GM19397 (cell line): ENCODE measurements around the gene F2.
"Not testable (repeated sequence)": the region's sequence is repeated elsewhere in the genome, so short reads cannot be mapped to it uniquely, and the experiment has no call there.

Experiments used
- ATAC-seq: cut with Tn5 transposase; IDR thresholded peaks from one replicate; pipeline ENCODE4 v1.9.1; 2021; ENCODE audit warnings: mild to moderate bottlenecking, moderate library complexity; ENCODE audit not compliant: unreplicated experiment

F2 gene

DNA sequence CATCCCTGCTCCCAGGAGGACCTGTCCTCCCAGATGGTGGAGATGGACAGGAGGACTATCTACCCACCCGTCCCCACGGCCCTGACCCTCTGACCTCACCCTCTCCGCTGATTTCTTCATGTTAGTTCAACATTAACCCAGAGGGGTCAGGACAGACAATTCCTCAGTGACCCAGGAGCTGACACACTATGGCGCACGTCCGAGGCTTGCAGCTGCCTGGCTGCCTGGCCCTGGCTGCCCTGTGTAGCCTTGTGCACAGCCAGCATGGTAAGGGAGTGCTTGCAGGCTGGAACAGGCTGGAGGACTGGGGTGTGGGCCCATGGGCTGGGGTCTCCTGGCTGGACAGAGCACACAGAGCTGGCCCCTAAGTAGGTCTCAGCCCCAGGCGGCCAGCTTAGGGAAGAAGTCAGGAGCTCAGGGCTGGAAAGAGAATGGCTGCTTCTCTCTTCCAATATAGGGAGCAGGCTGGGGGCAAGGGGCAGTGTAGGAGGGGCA, at the start of gene F2:
Gene F2, plus strand, starts transcription at position 166 of the 495 bp plus-strand sequence. Its CDS starts 23 bp downstream, at position 189.
- ATAC-seq, result no peak

DNA sequence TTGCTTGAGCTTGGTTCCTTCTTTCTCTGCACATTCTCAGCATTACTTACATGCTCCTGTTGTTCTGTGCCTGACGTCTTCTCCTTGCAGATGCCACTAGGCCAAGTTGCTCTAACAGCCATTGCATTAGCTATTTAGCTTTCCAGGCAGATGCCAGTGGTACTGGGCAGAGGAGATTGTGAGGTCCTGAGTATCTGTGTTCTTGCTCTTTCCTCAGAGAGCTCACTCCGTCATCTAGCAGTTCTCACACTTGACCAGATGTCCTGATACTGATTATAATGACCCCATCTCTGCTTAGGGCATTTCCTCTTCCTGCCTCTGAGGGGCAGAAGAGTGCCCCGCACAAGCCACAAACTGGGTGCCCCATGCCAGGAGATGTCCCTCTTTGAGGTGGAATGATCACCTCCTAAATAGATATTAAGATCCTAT, 49.3 kb upstream of the F2 start:
- no peak for ATAC-seq

DNA sequence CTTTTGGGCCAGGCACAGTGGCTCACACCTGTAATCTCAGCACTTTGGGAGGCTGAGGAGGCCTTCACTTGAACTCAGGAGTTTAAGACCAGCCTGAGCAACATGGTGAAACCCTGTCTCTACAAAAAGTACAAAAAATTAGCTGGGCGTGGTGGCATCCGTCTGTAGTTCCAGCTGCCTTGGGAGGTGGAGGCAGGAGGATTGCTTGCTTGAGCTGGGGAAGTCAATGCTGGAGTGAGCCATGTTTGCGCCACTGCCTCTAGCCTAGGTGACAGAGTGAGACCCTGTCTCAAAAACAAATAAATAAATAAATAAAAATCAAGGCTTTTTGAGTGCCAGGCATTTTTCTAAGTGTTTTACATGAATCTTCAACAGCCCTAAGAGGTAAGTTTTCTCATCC, 48.5 kb upstream of the F2 start:
- not testable (repeated sequence) for ATAC-seq

DNA sequence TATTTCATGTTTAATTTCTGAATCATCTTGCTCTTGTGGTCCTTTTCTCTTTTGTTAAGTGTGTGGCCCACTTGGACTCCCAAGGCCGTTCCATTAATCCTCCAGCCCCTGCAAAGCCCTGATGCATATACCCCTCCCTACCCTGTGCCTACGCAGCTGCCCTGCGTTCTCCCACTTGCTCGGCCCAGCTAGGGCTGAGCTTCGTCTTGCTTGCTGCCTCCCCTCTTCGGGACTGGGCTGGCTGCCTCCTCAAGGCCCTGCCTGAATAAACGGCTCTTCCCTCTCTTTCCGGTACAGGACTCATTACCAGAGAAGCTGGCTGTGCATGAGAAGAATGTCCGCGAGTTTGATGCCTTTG, 47.1 kb upstream of the F2 start:
- ATAC-seq, result no peak

DNA sequence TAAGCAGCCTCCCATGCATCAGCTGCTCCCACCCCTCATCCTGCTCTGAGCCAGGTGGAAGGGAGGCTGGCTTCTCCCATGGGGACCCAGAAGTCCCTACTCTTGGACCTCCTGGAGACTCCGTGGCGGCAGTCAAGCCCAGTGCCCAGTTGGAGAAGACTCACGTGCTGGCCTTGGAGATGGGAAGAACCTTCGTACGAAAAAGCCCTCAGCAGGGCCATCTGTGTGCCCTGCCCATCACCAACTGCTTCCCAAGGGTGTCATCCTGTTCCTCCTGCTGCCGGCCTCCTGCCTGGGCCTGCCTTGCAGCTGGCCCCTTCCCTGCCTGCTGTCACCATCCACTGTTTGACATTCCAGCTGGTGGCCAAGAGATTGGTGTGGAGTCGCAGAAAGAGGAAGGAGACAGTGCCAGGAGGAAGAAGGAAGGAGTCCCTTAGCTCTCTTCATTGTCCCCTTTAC, 46.6 kb upstream of the F2 start:
- no peak for ATAC-seq

DNA sequence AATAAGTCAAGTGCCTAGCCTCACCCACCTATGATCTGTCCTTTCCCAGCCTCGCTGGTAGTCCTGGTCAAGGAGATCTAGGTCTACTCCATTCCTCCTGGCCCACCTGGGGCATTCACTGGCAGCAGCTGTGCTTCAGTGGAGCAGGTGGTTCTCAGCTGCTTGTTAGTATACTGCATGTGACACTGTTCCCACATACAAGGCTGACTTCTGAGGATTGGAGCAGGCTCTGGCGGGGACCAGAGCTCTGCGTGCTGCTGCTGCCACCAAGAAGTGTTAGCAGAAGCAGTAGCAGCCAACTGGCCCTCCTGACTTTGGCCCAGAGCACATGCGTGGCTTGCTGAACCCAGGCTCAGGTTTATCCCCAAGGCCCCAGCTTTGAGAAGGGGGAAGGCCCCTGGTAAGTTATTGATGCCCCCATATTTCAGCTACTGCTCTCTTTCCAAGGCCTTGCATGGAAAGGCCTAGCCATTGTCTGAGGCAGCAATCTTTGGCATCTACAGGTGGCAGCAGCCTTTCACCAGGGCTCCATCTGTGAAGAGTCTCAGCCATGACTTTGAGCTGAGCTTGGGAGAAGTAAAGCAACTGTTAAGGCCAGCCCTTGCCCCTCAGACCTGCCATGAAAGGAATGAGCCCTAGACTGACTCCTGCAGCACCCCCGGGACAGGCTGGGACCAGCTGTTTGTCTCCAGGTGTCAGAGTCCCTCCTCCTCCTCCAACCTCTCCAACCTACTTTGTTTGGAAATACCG, 45.1 kb upstream of the F2 start:
- no peak for ATAC-seq

DNA sequence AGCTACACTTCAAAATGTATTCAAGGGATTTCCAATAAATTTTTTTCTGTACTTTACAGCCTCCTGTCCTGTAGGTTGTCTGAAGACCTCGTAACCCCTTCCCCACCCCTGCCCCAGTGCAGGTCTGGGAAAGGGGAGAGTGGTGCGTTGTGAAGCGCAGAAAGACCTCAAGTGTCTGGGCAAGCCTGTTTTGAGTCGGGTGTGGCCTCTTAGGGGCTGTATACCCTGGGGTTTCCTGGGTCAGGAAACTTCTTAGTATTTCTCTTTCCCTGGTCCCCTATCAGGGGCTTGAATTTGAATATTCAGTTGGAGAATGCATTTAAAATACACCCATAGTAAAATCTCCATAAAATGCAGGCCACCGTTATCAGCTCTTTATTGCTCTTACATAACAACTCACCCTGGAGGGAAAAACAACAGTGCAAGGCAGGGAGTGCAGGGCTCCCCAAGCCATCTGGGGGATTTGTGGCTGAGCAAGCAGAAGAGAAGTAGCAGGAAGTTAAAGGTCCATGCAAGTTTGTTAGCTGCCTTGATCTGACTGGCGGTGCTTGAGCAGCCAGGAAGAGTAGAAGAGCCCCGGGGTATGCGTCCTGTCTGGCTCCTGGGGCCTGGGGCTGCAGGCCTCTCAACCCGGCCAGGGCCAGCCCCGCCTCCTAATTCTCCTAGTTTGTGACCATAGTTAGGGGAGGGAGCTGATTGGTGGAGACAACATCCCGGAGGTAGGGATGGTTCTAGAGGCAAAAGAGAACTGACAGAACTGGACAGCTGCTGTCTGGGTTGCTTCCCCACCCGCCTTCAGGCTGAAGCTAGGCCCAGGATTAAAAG, 44.3 kb upstream of the F2 start:
- ATAC-seq, result no peak

DNA sequence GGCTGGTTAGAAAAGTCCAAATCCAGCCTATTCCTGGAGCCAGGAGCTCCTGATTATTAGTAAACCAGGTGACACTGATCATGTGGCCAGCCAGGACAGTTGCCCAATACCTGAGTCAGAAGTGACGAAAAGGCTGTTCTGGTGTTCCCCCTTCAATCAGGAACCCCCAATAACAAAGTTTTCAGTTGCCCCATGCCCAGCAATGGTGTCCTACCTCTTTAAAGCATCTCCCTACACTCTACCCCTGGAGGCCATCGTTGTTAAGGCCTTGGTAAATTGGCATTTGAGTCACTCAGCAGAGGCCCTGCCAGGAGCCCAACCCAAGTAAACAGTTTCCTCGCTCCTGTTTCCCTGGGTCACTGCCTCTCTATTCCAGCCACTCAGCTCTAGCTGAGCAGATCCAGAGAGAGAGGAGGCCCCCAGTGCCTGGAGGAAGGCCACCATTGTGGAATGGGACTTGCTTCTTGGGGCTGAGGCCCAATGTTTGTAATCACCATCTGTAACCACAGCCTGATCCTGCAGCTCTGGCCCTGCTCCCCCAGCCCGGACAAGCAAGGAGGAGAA, 43.6 kb upstream of the F2 start:
- ATAC-seq, result no peak

DNA sequence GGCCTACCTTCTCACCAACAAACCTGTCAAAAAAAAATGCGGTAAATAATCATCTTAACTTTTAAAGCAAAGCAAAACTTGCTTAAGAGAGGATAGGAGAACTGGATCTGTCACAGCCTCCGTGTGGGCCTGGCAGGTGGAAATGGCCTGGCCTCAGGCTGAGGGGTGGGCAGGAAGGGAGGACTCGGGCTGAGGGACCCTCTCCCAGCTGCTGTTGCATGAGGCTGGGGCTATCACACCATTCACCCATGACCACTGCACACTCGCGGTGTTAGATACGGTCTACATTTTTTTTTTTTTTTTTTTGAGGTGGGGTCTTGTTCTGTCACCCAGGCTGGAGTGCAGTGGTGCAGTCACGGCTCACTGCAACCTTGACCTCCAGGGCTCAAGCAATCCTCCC, 43.1 kb upstream of the F2 start:
- no peak for ATAC-seq

DNA sequence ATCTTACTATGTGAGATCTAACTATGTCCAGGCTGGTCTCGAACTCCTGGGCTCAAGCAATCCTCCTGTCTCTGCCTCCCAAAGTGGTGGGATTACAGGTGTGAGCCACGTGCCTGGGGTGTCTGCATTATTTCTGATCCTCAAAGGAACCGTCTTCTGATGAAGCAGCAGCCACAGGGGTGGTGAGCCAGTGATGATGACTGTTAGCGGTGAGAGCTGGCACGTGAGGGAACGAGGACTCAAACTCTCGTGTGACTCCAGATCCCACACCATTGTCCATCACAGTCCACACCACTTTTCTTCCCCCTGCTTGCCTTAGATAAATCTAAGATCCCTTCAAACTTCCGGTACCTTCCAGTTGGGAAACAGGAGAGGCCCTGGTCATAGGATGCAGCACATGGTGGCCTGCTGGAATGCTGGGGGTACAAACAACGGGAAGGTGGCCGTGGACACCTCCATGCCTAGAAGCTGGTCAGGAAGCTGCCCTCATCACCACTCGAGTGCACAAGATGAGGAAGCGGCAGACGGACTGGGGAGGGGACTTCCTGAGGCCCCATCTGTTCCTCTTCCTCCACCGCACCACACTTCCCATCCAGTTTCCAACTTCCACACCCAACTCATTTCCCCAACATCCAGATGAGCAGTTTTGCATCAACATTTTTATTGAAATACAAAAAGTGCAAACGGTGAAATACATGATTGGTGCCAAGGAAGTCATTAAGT, 42.4 kb upstream of the F2 start:
- no peak for ATAC-seq

DNA sequence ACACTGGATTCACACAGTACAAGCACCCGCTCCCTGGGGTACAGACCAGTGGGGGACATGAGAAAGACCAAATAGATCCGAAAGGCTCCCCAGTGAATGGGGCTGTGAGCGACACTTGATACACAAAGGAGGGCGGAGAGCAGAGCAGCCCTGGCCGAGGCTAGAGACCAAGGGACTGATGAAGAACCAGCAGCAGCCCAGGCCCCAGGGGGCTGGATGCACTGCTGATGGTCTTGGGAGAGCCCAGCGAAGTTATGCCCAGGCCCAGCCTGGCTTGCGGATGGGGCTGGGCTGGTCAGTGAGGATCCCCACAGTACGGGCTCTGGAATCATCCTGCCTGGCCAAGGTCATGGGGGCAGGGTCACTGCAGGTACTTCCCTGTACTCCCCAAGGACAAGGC, 41.8 kb upstream of the F2 start:
- ATAC-seq, result no peak

DNA sequence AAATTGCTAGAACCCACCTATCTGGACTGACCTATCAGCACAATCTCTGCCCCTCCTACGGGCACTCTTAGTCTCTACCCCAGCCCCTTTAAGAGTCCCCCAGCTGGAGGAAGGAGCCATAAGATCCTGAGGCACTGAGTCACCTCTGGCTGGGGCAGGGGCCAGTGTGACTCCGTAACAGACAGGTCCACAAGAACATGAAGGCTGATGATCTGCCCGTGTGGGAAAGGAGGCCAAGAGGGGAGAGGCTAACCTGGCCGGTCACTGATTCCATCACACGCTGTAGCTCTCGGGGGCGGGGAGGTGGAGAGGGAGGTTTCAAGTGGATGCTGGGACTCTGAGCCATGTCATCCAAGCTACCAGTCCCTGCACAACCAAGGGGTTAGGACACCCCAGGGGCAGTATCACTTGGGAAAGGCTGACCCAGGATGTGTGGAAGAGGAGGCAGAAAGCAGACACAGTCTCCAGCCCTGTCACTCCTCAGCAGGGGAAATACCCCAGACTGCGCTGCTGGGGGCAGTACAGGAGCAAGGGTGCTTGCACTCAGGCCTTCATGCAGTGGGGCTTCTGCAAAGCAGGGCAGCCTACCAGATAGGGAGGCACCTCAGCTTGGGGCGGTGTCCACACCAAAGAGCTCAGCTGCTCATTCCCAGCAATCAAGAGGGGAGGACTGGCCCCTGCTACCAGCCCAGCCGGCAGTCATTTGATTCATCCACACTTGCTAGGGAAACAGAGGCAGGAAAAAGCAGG, 40.8 kb upstream of the F2 start:
- no peak for ATAC-seq

DNA sequence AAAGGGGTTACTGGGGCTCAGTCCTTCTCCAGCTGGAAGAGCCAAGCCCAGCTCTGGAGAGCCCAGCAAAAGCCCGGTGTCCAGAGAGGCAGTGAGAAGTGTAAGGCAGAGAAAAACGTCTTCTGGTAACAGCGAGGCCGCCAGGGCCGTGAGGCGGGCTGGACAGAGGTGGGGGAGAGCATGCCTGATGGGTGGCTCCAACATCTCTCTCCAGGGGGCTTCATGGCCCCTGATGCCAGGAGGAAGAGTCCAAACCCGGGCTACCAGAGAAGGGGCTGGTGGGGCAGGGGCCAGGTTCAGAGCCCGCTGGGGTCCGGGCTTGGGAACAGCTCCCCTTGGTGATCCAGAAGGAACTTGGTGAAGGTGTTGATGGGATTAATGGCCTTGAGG, 40.3 kb upstream of the F2 start:
- no peak for ATAC-seq

DNA sequence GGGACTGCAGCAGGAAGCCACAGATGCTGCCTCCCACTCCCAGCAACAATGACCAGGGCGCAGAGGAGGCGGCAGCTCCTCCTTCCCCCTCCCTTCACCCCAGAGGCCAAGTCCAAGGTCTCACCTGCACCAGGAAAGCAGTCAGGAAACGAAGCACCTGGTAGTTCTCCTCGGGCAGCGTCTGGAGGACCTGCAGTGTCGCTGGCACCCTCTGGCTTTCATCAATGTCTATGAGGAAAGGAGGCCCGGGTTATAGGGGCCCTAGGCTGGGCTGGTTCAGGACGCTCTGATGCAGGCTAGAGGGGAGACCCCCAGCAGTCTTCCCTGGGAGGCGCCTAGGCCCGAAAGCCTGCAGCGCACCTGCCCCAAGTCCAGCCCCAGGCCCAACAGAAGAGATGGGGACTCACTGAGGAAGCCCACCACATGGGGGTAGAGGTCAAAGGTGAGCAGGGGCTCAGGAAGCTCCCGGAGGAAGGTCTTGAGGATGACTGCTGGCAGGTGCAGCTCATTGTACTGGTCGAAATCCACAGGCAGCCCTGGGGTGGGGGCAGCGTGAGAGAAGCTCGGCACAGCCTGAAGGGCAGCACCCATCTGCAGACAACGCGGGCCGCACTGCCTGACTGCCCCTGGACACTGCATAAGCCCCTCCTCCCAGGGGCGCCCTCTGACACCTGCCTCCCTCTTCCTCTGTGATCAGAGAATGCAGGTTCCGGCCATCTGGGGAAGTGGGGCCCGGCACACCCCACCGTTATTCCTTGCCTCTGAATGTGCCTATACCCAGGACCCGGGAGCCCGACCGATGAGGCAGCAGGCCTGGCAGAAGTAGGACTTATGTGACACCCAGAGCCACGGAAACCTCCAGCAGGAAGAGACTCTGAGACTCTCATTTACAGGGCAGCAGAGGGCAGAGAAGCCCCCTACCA, 39.5 kb upstream of the F2 start:
- ATAC-seq, result no peak

DNA sequence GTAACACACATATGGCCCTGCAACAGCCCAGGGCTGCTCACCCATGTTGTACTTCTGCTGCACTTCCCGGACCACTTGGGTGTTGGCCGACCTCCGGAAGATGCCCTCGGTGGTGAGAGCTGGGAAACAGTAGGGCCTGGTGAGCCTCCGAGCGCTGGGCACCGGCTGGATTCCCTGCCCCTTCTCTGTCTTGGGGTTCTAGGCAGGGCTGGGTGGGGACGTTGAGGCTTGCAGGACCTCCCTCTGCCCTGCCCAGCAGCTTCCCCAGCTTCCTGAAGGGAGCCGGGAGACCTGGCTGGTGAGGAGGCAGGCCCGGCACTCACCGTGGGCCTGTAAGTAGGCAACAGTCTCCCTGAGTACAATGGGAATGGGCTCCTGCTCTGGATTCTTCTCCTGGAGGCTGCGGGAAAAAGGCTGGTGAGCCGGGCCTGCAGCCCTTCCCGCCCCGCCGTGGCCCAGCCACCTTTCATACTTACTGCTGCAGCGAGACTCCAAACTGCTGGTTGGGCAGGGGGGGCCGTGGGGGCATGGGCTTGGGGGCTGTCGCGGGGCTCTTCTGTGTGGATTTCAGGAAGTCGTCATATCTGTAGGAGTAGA, 38.8 kb upstream of the F2 start:
- no peak for ATAC-seq

DNA sequence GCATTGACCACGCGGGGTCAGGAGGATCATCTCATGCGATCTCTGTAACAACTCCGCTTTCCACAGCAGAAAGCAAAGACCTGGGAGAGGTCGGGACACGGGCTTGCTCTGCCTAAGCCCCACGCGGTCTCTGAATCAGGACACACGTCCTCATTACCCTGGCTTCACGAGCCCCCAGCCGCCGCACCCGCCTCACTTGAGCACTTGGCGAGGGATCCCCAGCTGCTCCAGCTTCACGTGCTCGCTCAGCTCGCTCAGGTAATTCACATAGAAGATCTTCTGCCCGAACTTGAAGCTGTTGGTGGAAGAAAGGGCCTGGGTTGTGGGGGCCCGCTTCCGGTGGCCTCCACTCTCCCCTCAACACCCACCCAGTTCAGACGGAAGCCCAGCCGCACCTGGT, 38.2 kb upstream of the F2 start:
- no peak for ATAC-seq

DNA sequence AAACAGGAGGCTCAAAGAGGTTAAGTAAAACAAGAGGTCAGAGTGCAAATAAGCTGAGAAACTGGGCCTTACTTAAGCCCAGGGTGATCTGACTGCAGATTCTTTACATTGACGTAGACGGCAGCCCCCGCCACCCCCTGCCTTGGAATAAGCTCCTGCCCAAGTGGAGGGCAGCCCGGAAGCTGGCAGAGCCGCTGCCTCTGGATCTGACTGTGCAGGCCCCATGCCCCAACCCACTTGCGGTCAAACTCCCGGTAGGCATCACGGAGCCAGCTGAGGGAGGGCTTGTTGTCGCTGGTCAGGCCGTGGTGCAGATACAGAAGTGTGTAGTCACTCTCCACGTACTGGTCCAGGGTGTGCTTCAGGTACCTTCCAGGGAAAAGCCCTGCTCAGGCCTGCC, 37.2 kb upstream of the F2 start:
- no peak for ATAC-seq

DNA sequence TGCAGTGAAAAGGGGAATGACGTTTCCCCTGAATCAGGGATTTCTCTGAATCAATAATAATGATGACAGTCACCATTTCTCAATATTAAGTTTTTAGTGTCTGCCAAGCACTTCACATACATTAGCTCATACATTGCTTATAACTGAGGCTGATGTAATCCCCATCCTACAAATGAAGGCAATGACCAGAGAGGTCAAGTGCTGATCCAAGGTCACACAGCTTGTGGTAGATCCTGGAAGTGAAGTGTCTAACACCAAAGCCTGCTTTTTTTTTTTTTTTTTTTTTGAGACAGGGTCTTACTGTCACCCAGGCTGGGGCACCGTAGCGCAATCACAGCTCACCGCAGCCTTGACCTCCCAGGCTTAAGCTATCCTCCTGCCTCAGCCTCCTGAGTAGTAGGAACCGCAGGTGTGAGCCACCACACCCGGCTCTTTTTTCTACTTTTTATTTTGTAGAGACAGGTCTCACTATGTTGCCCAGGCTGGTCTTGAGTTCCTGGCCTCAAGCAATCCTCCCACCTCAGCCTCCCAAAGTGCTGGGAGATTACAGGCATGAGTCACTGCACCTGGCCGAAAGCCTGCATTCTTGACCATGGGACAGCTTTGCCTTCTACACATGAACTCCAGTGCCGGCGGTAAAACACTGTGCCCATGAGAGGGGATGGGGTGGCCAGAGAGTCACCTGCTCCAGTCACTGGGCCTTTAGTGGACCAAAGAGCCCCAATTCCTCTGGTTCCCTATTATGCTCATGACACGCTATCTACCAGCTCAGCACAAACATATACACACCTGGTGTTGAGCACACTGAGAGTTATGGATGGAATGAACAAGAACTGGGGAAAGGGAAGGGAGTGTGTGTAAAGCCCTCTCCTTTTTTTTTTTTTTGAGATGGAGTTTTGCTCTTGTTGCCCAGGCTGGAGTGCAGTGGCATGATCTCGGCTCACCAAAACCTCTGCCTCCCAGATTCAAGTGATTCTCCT, 36.0 kb upstream of the F2 start:
- ATAC-seq, result no peak
